Endothelial cell (in vitro differentiated cells): ENCODE data around the gene ANK2. TPM values are rescaled to one million over a fixed set of nuclear protein-coding genes. Genes with fewer than 3 reads are reported as not detected.

ENCODE experiments used
- DNase-seq: peaks from one replicate; pipeline ENCODE4 v3.0.0; 2021; ENCODE audit warnings: low spot score
- H3K27ac Mint-ChIP-seq: one replicate; pipeline ENCODE4 v1.8.0; 2021; ENCODE audit warnings: mixed read lengths, inconsistent platforms; ENCODE audit not compliant: unreplicated experiment
- H3K27me3 Mint-ChIP-seq: one replicate; pipeline ENCODE4 v1.8.0; 2021; ENCODE audit warnings: mild to moderate bottlenecking, moderate library complexity, mixed read lengths, inconsistent platforms; ENCODE audit not compliant: unreplicated experiment
- H3K36me3 Mint-ChIP-seq: one replicate; pipeline ENCODE4 v1.8.0; 2021; ENCODE audit warnings: mild to moderate bottlenecking, low read depth, mixed read lengths, inconsistent platforms; ENCODE audit not compliant: unreplicated experiment
- H3K4me1 Mint-ChIP-seq: one replicate; pipeline ENCODE4 v1.8.0; 2021; ENCODE audit warnings: mild to moderate bottlenecking, mixed read lengths, inconsistent platforms; ENCODE audit not compliant: unreplicated experiment
- H3K4me3 Mint-ChIP-seq: one replicate; pipeline ENCODE4 v1.8.0; 2021; ENCODE audit warnings: mild to moderate bottlenecking, mixed read lengths, inconsistent platforms; ENCODE audit not compliant: unreplicated experiment
- H3K9me3 Mint-ChIP-seq: one replicate; pipeline ENCODE4 v1.8.0; 2021; ENCODE audit warnings: mixed read lengths, inconsistent platforms; ENCODE audit not compliant: unreplicated experiment
- CTCF ChIP-seq: fragments of 200-600 bp; sonication (generic); IDR thresholded peaks from one replicate; pipeline ENCODE4 v1.5.0; 2021; ENCODE audit warnings: antibody characterized with exemption; ENCODE audit not compliant: unreplicated experiment
- total RNA-seq: library from RNA; stranded (reverse); fragmentation: NEBNext Ultra II Directional; extraction: Animal tissue kit (Norgen Biotek cat#: 25700); gene quantifications from one replicate; pipeline ENCODE4 v1.2.1, GENCODE V29; 2021; ENCODE audit not compliant: unreplicated experiment

ANK2 gene
- total RNA-seq, 1 donor from 2014 or later: 47.2 TPM

DNA sequence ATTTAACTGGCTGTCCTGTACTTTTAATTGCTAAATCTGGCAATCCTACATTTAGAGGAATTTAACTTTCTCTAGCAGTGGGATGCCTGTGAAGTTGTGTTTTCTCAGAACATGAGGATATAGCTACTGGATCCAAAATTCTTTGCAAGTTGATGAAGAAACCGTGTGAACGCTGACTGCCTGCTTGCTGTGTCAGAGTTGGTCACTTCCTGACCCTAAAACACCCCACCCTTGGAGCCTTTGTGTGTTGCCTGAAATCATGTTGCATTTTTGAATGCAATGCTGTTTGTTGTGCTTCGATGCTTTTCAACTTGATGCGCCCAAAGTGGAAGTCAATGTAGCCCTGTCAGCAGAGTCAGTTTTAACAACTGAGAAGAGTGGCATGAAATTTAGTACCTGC is 211.2 kb downstream of the ANK2 start:
- Mint-ChIP-seq H3K9me3 (no peaks in the 10 kb centered on the region), H3K27me3 (peaks cover 4% of the 10 kb centered on the region), H3K36me3 (no peaks in the 10 kb centered on the region), H3K4me3 (no peak overlapping the region), H3K27ac (no peak overlapping the region), H3K4me1 (no peaks in the 10 kb centered on the region)
- no peak for DNase-seq
- TF ChIP-seq CTCF: no peak

- TF ChIP-seq CTCF: no peak
- no peaks in the 10 kb centered on the region for H3K9me3 Mint-ChIP-seq
- H3K4me3 Mint-ChIP-seq: no peak overlapping the region
- peaks cover 1% of the 10 kb centered on the region for H3K27me3 Mint-ChIP-seq
- H3K4me1 Mint-ChIP-seq: no peaks in the 10 kb centered on the region
- no peak for DNase-seq
- peaks cover 7% of the 10 kb centered on the region for H3K36me3 Mint-ChIP-seq
- H3K27ac Mint-ChIP-seq: no peak overlapping the region
These were observed 213.8 kb downstream of the ANK2 start for GRCh38 chr4:113263274-113263673.

- peaks cover 4% of the 10 kb centered on the region for H3K27me3 Mint-ChIP-seq
- H3K27ac Mint-ChIP-seq: no peak overlapping the region
- peaks cover 5% of the 10 kb centered on the region for H3K4me1 Mint-ChIP-seq
- TF ChIP-seq CTCF: no peak
- peaks cover 7% of the 10 kb centered on the region for H3K36me3 Mint-ChIP-seq
- no peaks in the 10 kb centered on the region for H3K9me3 Mint-ChIP-seq
- H3K4me3 Mint-ChIP-seq: no peak overlapping the region
- DNase-seq: no peak
These were observed 221.3 kb downstream of the ANK2 start for GRCh38 chr4:113270520-113271319.

GRCh38 chr4:113272523-113272922 is 223.1 kb downstream of the ANK2 start:
- H3K36me3 Mint-ChIP-seq: no peaks in the 10 kb centered on the region
- H3K4me3 Mint-ChIP-seq: no peak overlapping the region
- peaks cover 4% of the 10 kb centered on the region for H3K27me3 Mint-ChIP-seq
- no peaks in the 10 kb centered on the region for H3K9me3 Mint-ChIP-seq
- no peak for TF ChIP-seq CTCF
- peaks cover 5% of the 10 kb centered on the region for H3K4me1 Mint-ChIP-seq
- DNase-seq: no peak
- no peak overlapping the region for H3K27ac Mint-ChIP-seq

DNA sequence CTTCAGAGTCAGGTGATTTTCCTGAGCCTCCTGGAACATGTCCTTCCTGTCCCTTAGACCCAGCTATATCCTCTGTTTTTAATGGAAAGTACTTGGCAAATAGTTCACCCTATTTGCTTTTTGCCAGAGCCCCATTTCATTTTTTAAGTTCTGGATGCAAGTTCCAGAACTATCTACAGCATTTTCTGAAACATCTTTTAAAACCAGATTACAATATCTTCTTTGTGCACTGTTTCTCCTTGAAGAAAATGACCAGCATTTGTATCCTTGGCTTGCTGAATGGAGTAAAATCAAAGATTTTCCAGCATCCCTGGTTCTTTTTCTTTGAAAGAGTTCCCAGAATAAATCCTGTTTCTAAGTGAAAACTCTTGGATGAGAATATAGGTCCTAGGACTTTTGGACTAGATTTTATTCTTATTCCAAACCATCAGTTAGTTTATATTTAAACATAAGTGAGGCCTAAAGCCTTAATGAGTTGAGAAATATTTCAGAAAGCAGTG is 224.3 kb downstream of the ANK2 start:
- no peak for TF ChIP-seq CTCF
- Mint-ChIP-seq H3K36me3 (no peaks in the 10 kb centered on the region), H3K27me3 (peaks cover 3% of the 10 kb centered on the region), H3K4me1 (peaks cover 5% of the 10 kb centered on the region), H3K9me3 (no peaks in the 10 kb centered on the region), H3K4me3 (no peak overlapping the region), H3K27ac (no peak overlapping the region)
- DNase-seq: no peak
